Testis (tissue), 3 donors: ENCODE results near the gene GLRX. TPM values are rescaled to one million over a fixed set of nuclear protein-coding genes. Genes with fewer than 3 reads are reported as not detected.

Experiments
- DNase-seq: peaks from one replicate; pipeline ENCODE4 v3.0.0-alpha.2; 2019
- H3K27ac ChIP-seq, 2 donors: fragments of 200-600 bp; sonication (generic); one replicate each; pipeline ENCODE4 v1.5.1; 2019
- H3K27me3 ChIP-seq: fragments of 200-600 bp; sonication (generic); one replicate; pipeline ENCODE4 v1.5.1; 2019
- H3K36me3 ChIP-seq: fragments of 200-600 bp; sonication (generic); one replicate; pipeline ENCODE4 v1.5.1; 2017; ENCODE audit warnings: low read depth; ENCODE audit errors: missing control alignments
- H3K4me1 ChIP-seq: fragments of 200-600 bp; sonication (generic); one replicate; pipeline ENCODE4 v1.5.1; 2019
- H3K4me3 ChIP-seq, 2 donors: fragments of 200-600 bp; sonication (generic); one replicate each; pipeline ENCODE4 v1.5.1; 2017 to 2019
- H3K9me3 ChIP-seq: fragments of 200-600 bp; sonication (generic); one replicate; pipeline ENCODE4 v1.5.1; 2017
- CTCF ChIP-seq, 3 experiments: fragments of 450-650 bp in 2 of 3; fragments of 200-600 bp in 1 of 3; sonication (generic) in 1 of 3; IDR thresholded peaks; one replicate each; pipeline ENCODE4 v1.5.1; 2016 to 2019; ENCODE audit warnings: antibody characterized with exemption in 3 of 3, mild to moderate bottlenecking in 2 of 3, moderate library complexity in 1 of 3
- POLR2A ChIP-seq: fragments of 450-650 bp; IDR thresholded peaks from one replicate; pipeline ENCODE4 v1.6.1; 2017; ENCODE audit warnings: antibody characterized with exemption, mild to moderate bottlenecking, moderate library complexity
- WGBS, 2 donors: methylation state at CpG; one replicate each; pipeline ENCODE4 v1.1.5; 2018; 5-methylcytosine and 5-hydroxymethylcytosine counted together
- intact Hi-C: fragments of 100-400 bp; cut with DNase I; formaldehyde crosslinking; loops from one replicate; pipeline ENCODE4 v1.15.1; 2023; ENCODE audit warnings: low total_unique reads
- polyA plus RNA-seq: library from polyadenylated mRNA; stranded (reverse); fragments of 350-450 nt; fragmentation: Illumina TruSeq; extraction: RNeasy Lipid Tissue Mini Kit (QIAGEN cat#74804); gene quantifications from one replicate; pipeline ENCODE4 v1.2.3, GENCODE V29; 2014; ENCODE audit warnings: low read depth, low replicate concordance; ENCODE audit not compliant: insufficient read depth
- total RNA-seq, 2 donors: library from RNA; depleted of rRNA; stranded (reverse); fragments of >200 nt; gene quantifications; one replicate each; pipeline ENCODE4 v1.2.3, GENCODE V29; 2016

The GLRX gene
- total and polyA plus RNA-seq, 3 donors from 2014 or later: 4.5 to 15.0 (median 5.4) TPM

DNA sequence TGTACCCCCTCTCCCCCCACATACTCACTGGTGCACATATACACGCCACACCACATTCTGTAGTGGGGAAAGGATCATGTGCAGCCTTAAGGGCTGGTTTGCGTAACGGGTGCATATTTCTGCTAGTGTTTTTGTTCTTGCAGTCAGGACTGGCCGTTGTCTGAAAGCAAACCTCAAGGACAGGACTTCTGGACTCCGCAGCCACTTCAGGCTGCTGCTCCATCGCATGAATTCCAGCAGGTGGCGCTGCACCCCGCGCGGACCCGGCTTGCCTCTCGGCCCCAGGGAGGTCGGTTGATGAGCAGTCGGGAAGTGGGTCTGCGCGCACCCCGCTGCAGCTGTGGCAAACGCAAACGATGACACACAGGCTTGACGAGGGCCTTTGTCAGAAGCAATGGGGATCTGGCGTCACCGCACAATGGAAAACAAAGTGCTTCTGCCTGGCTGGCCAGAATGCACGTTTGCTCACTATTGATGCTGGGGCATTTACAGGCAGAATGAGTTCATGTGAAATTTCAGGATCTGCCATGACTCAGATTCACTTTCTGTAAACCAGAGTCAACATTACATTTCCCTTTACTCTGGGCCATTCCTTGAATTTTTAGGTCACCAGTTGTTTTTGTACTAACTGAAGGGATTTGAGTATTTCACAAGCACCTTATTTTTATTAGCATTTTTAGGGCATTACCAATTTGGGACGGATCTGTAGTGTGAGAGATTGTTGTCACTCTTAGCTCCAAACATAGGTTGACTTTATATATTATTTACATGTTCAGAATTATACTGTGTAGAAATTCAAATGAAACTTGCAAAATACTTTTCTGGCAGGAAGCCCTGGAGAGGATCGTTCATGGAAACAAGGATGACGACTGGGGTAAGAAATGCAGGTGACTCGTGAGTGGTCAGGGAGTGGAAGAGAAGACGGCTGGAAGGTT lies 36.4 kb upstream of the GLRX start:
- peak; percentile 92 for DNase-seq
- peak overlapping the region; percentile 1 to 20 for H3K4me3 ChIP-seq
- intact Hi-C loops: loop anchor here (5.0 kb wide), 2 partner anchors 103 to 473 kb away; partner anchors contain the start of gene ELL2
- H3K36me3 ChIP-seq: no peaks in the 10 kb centered on the region
- 15 to 22% methylated on average over 16 to 28 of the region's 28 CpGs for WGBS, 2 donors
- H3K27me3 ChIP-seq: no peaks in the 10 kb centered on the region
- peaks cover 39% of the 10 kb centered on the region for H3K4me1 ChIP-seq
- peak overlapping the region; percentile 82 to 88 for H3K27ac ChIP-seq
- no peak for TF ChIP-seq POLR2A
- peak; percentile 98 to 99 (median 99) for TF ChIP-seq CTCF (IDR thresholded peaks at IDR 0.05)
- no peaks in the 10 kb centered on the region for H3K9me3 ChIP-seq

GRCh38 chr5:95858023-95858461 lies 35.5 kb upstream of the GLRX start:
- 83 to 86% methylated on average over 8 of the region's 8 CpGs for WGBS, 2 donors
- no peak for DNase-seq
- TF ChIP-seq CTCF (IDR thresholded peaks at IDR 0.05): no peak
- no peak for TF ChIP-seq POLR2A
- Histone ChIP-seq H3K36me3 (no peaks in the 10 kb centered on the region), H3K27me3 (no peaks in the 10 kb centered on the region), H3K4me3 (no peak overlapping the region), H3K4me1 (peaks cover 36% of the 10 kb centered on the region), H3K27ac (peak overlapping the region; percentile 82 to 88), H3K9me3 (no peaks in the 10 kb centered on the region)
- intact Hi-C loops: loop anchor here (5.0 kb wide), 2 partner anchors 104 to 474 kb away; partner anchors contain the start of gene ELL2

GRCh38 chr5:95857185-95857945 lies 34.8 kb upstream of the GLRX start:
- no peaks in the 10 kb centered on the region for H3K27me3 ChIP-seq
- no peak overlapping the region for H3K4me3 ChIP-seq
- no peaks in the 10 kb centered on the region for H3K9me3 ChIP-seq
- H3K4me1 ChIP-seq: peaks cover 30% of the 10 kb centered on the region
- peak overlapping the region; percentile 82 to 88 for H3K27ac ChIP-seq
- 55 to 60% methylated on average over 11 to 12 of the region's 12 CpGs for WGBS, 2 donors
- no peak for TF ChIP-seq CTCF (IDR thresholded peaks at IDR 0.05)
- no peak for TF ChIP-seq POLR2A
- intact Hi-C loops: loop anchor here (5.0 kb wide), 2 partner anchors 105 to 475 kb away; partner anchors contain the start of gene ELL2
- peak; percentile 89 for DNase-seq
- no peaks in the 10 kb centered on the region for H3K36me3 ChIP-seq

DNA sequence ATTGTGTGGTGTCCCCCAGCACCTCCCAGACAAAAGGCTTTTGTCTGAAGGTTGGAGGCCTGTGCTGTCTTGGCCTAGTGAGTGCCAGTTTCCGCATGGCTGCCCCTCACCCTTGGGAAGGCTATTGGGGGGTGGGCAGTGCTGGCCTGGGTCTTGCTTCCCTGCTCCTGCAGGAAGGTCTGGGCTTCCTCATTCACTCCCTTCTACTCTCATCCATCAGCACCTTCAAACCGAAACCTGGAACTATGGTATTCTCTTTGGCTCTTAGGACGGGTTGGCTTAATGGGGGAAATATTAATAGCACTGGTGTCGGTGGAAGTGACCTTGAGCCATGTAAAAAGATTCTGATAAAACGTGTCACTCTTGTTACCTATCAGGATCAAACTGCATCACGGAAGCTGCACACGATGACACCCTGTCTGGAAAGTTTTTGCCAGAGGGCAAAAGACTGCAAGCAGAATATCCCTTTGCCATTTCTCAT lies 34.0 kb upstream of the GLRX start:
- Histone ChIP-seq H3K36me3 (no peaks in the 10 kb centered on the region), H3K27ac (peak overlapping the region; percentile 82 to 88), H3K9me3 (no peaks in the 10 kb centered on the region), H3K4me3 (no peak overlapping the region), H3K27me3 (no peaks in the 10 kb centered on the region), H3K4me1 (peaks cover 29% of the 10 kb centered on the region)
- no peak for DNase-seq
- intact Hi-C loops: loop anchor here (5.0 kb wide), 2 partner anchors 106 to 476 kb away; partner anchors contain the start of gene ELL2
- WGBS, 2 donors: 53 to 65% methylated on average over 7 of the region's 7 CpGs
- TF ChIP-seq CTCF (IDR thresholded peaks at IDR 0.05) (no peak), POLR2A (no peak)
